Measurements from ENCODE around the gene SHB. TPM values are rescaled to one million over a fixed set of nuclear protein-coding genes. Genes with fewer than 3 reads are reported as not detected.

The SHB gene
- total RNA-seq, 1 donor from 2014 or later: 1.1 TPM

DNA sequence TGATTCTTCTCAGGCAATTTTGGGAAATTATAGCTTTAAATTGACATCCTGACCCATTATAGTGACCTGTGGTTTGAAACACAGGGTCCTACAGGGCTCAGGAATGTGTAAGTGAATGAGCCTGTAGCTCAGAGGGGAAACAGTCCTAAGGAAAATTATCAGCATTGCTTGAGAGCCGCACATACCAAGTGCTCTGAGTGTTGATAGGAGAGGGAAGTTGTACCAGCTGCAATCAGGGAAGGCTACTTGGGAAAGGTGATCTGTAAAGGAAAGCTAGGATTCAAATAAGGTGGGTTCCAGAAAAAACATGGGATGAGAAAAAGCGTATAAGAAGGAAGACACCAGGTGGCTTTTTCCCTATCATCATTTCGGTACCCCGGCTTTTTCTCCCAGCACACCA lies 160.7 kb downstream of the SHB start:
- H3K9me3 Mint-ChIP-seq: no peaks in the 10 kb centered on the region
- Histone ChIP-seq H3K4me1 (peaks cover 9% of the 10 kb centered on the region), H3K79me2 (ENCODE audit: low read depth) (peaks cover 4% of the 10 kb centered on the region), H2AFZ (replicated peaks) (no peak overlapping the region), H4K20me1 (ENCODE audit: low read depth) (peaks cover 2% of the 10 kb centered on the region), H3K9ac (no peak overlapping the region), H3K27ac (no peak overlapping the region), H3K36me3 (no peaks in the 10 kb centered on the region), H3K4me3 (no peak overlapping the region), H3K9me3 (ENCODE audit: low read depth) (no peaks in the 10 kb centered on the region), H3F3A (ENCODE audit: low read depth) (peaks cover 9% of the 10 kb centered on the region), H3K27me3 (peaks cover 9% of the 10 kb centered on the region), H3K4me2 (no peak overlapping the region)
- peaks cover 8% of the 10 kb centered on the region for H3K4me1 Mint-ChIP-seq
- H3K4me3 Mint-ChIP-seq: no peak overlapping the region
- no peak for DNase-seq (ENCODE audit: low spot score)
- peaks cover 10% of the 10 kb centered on the region for H3K27me3 Mint-ChIP-seq (ENCODE audit: insufficient read depth, low read depth)
- H3K27ac Mint-ChIP-seq: no peak overlapping the region
- H3K36me3 Mint-ChIP-seq: no peaks in the 10 kb centered on the region
- no peak for TF ChIP-seq EZH2 (IDR thresholded peaks at IDR 0.05)
- TF ChIP-seq, protein P1, sequence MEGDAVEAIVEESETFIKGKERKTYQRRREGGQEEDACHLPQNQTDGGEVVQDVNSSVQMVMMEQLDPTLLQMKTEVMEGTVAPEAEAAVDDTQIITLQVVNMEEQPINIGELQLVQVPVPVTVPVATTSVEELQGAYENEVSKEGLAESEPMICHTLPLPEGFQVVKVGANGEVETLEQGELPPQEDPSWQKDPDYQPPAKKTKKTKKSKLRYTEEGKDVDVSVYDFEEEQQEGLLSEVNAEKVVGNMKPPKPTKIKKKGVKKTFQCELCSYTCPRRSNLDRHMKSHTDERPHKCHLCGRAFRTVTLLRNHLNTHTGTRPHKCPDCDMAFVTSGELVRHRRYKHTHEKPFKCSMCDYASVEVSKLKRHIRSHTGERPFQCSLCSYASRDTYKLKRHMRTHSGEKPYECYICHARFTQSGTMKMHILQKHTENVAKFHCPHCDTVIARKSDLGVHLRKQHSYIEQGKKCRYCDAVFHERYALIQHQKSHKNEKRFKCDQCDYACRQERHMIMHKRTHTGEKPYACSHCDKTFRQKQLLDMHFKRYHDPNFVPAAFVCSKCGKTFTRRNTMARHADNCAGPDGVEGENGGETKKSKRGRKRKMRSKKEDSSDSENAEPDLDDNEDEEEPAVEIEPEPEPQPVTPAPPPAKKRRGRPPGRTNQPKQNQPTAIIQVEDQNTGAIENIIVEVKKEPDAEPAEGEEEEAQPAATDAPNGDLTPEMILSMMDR (IDR thresholded peaks at IDR 0.05): no peak
- TF ChIP-seq EZH2phosphoT487 (IDR thresholded peaks at IDR 0.05): no peak

DNA sequence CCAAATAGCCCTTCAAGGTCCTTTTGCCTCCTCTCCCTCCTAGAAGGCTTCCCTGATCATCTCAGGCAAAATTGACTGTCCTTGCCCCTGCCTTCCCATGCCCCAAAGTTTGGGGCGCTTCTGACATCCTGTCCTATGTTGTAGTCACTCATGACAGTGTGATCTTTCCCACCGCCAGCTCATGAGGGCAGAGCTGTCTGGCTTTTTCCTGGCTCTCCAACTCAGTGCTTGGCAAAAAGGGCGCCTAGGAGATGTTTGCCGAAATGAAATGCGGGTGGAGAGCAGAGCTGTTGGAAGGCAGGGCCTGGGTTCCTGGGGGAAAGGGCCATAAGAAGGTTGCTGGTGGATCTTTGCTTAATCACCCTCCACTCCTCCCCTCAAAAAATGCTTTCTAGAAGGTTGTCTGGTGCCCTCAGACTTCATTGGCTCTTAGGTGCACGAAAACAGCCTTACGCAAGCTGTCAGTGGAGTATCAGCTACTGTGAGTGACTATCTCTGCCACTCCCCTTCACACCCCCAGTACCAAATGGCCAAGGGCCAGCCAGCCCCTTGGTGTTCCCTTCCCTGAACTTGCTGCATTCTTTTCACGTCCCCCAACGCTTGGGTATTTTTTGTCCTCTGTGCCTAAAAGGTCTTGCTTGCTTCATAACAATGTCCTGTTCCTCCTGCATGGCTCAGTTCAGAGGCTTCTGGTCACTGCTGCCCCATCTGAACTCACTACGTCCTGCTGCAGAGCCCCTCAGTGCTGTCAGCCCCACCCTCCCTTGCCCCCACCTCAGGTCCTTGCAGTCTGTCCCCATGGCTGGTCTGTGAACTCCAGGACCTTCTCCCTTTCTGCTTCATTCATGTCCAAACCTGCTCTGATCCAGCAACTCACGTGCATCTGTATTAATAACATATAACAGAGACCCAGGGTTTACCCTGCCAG lies 162.5 kb downstream of the SHB start:
- H3K9ac ChIP-seq: no peak overlapping the region
- H4K20me1 ChIP-seq (ENCODE audit: low read depth): peaks cover 19% of the 10 kb centered on the region
- H3K4me3 Mint-ChIP-seq: peak overlapping the region; percentile 47
- H3K9me3 Mint-ChIP-seq: no peaks in the 10 kb centered on the region
- H3K27ac Mint-ChIP-seq: peak overlapping the region; percentile 29
- DNase-seq (ENCODE audit: low spot score): no peak
- peaks cover 15% of the 10 kb centered on the region for H3K4me1 ChIP-seq
- peaks cover 16% of the 10 kb centered on the region for H3K4me1 Mint-ChIP-seq
- H3K79me2 ChIP-seq (ENCODE audit: low read depth): peaks cover 21% of the 10 kb centered on the region
- H3F3A ChIP-seq (ENCODE audit: low read depth): peaks cover 9% of the 10 kb centered on the region
- H3K9me3 ChIP-seq (ENCODE audit: low read depth): no peaks in the 10 kb centered on the region
- no peak overlapping the region for H2AFZ ChIP-seq (replicated peaks)
- H3K36me3 Mint-ChIP-seq: no peaks in the 10 kb centered on the region
- TF ChIP-seq EZH2 (IDR thresholded peaks at IDR 0.05): no peak
- TF ChIP-seq, protein P1 (IDR thresholded peaks at IDR 0.05): no peak
- H3K4me2 ChIP-seq: no peak overlapping the region
- no peak overlapping the region for H3K27ac ChIP-seq
- peaks cover 9% of the 10 kb centered on the region for H3K27me3 ChIP-seq
- no peaks in the 10 kb centered on the region for H3K36me3 ChIP-seq
- peaks cover 10% of the 10 kb centered on the region for H3K27me3 Mint-ChIP-seq (ENCODE audit: insufficient read depth, low read depth)
- no peak overlapping the region for H3K4me3 ChIP-seq

GRCh38 chr9:37905776-37906175 lies 163.3 kb downstream of the SHB start:
- Mint-ChIP-seq H3K4me1 (peaks cover 14% of the 10 kb centered on the region), H3K9me3 (no peaks in the 10 kb centered on the region), H3K27ac (peak overlapping the region; percentile 29), H3K36me3 (no peaks in the 10 kb centered on the region), H3K27me3 (ENCODE audit: insufficient read depth, low read depth) (peaks cover 10% of the 10 kb centered on the region), H3K4me3 (peak overlapping the region; percentile 47)
- H3F3A ChIP-seq (ENCODE audit: low read depth): peaks cover 9% of the 10 kb centered on the region
- H3K4me1 ChIP-seq: peaks cover 15% of the 10 kb centered on the region
- peaks cover 9% of the 10 kb centered on the region for H3K27me3 ChIP-seq
- no peak overlapping the region for H3K4me3 ChIP-seq
- H2AFZ ChIP-seq (replicated peaks): no peak overlapping the region
- H3K36me3 ChIP-seq: no peaks in the 10 kb centered on the region
- DNase-seq (ENCODE audit: low spot score): no peak
- peaks cover 22% of the 10 kb centered on the region for H4K20me1 ChIP-seq (ENCODE audit: low read depth)
- H3K27ac ChIP-seq: no peak overlapping the region
- TF ChIP-seq, protein P1 (IDR thresholded peaks at IDR 0.05): no peak
- TF ChIP-seq EZH2phosphoT487 (IDR thresholded peaks at IDR 0.05) (no peak), EZH2 (IDR thresholded peaks at IDR 0.05) (no peak)
- H3K9ac ChIP-seq: no peak overlapping the region
- H3K9me3 ChIP-seq (ENCODE audit: low read depth): no peaks in the 10 kb centered on the region
- H3K79me2 ChIP-seq (ENCODE audit: low read depth): peaks cover 25% of the 10 kb centered on the region
- no peak overlapping the region for H3K4me2 ChIP-seq
